ENCODE results near the gene COL4A2.

- TF ChIP-seq CTCF (IDR thresholded peaks at IDR 0.05 in 4 of 5, conservative IDR thresholded peaks at IDR 0.05 in 1 of 5) (no peak), POLR2A (IDR thresholded peaks at IDR 0.05) (no peak)
These were observed 16.9 kb upstream of the COL4A2 start for GRCh38 chr13:110290153-110290552.
